Measurements from ENCODE around the gene KDM4B.
"Not testable (repeated sequence)": the region's sequence is repeated elsewhere in the genome, so short reads cannot be mapped to it uniquely, and the experiment has no call there.

The KDM4B gene

GRCh38 chr19:4932711-4933110, 36.2 kb upstream of the KDM4B start:
- no peak overlapping the region for H3K4me3 ChIP-seq (ENCODE audit: low read depth, low read length)
- ChIA-PET POLR2A (no interaction called here), CTCF (no interaction called here)
- no peak for DNase-seq (ENCODE audit: low read depth, low spot score)
- TF ChIP-seq CTCF (IDR thresholded peaks at IDR 0.05; ENCODE audit: insufficient read depth, low read length, missing control alignments): no peak

- TF ChIP-seq CTCF (IDR thresholded peaks at IDR 0.05; ENCODE audit: insufficient read depth, low read length, missing control alignments): no peak
- no peak overlapping the region for H3K4me3 ChIP-seq (ENCODE audit: low read depth, low read length)
- POLR2A ChIA-PET: no interaction called here
- no peak for DNase-seq (ENCODE audit: low read depth, low spot score)
- CTCF ChIA-PET: no interaction called here
These were observed 35.4 kb upstream of the KDM4B start for GRCh38 chr19:4933528-4933927.

- ChIA-PET POLR2A (no interaction called here), CTCF (interaction anchor here (0.6 to 1.4 kb wide), 3 partner anchors 18 to 126 kb away, joined by 3 to 4 read pairs (median 4); no protein-coding TSS in a partner anchor)
- H3K4me3 ChIP-seq (ENCODE audit: low read depth, low read length): no peak overlapping the region
- no peak for DNase-seq (ENCODE audit: low read depth, low spot score)
- TF ChIP-seq CTCF (IDR thresholded peaks at IDR 0.05; ENCODE audit: insufficient read depth, low read length, missing control alignments): no peak
These were observed 33.5 kb upstream of the KDM4B start for GRCh38 chr19:4935444-4935843.

- TF ChIP-seq CTCF (IDR thresholded peaks at IDR 0.05; ENCODE audit: insufficient read depth, low read length, missing control alignments): no peak
- no peak overlapping the region for H3K4me3 ChIP-seq (ENCODE audit: low read depth, low read length)
- ChIA-PET POLR2A (no interaction called here), CTCF (interaction anchor here (1.1 to 2.1 kb wide), 2 partner anchors 20 to 127 kb away, joined by 3 to 12 read pairs; no protein-coding TSS in a partner anchor)
- no peak for DNase-seq (ENCODE audit: low read depth, low spot score)
These were observed 31.9 kb upstream of the KDM4B start for GRCh38 chr19:4937060-4937459.

GRCh38 chr19:4938461-4938860, 30.5 kb upstream of the KDM4B start:
- ChIA-PET CTCF (interaction anchor here (1.0 to 2.1 kb wide), 2 partner anchors 27 to 129 kb away, joined by 3 to 12 read pairs; no protein-coding TSS in a partner anchor), POLR2A (interaction anchor here (0.5 to 0.6 kb wide), 2 partner anchors 20 to 365 kb away, joined by 3 to 4 read pairs; no protein-coding TSS in a partner anchor)
- H3K4me3 ChIP-seq (ENCODE audit: low read depth, low read length); DNase-seq (ENCODE audit: low read depth, low spot score): not testable (repeated sequence)

- CTCF ChIA-PET: interaction anchor here (1.0 to 3.2 kb wide), 3 partner anchors 12 to 130 kb away, joined by 3 to 10 read pairs (median 4); no protein-coding TSS in a partner anchor
- POLR2A ChIA-PET: no interaction called here
- DNase-seq (ENCODE audit: low read depth, low spot score): no peak
- TF ChIP-seq CTCF (IDR thresholded peaks at IDR 0.05; ENCODE audit: insufficient read depth, low read length, missing control alignments): no peak
- no peak overlapping the region for H3K4me3 ChIP-seq (ENCODE audit: low read depth, low read length)
These were observed 29.4 kb upstream of the KDM4B start for GRCh38 chr19:4939466-4939865.

GRCh38 chr19:4941638-4942169, 27.2 kb upstream of the KDM4B start:
- CTCF ChIA-PET: interaction anchor here (0.6 to 3.2 kb wide), 4 partner anchors 11 to 133 kb away, joined by 3 to 10 read pairs (median 3); no protein-coding TSS in a partner anchor
- H3K4me3 ChIP-seq (ENCODE audit: low read depth, low read length); POLR2A ChIA-PET; DNase-seq (ENCODE audit: low read depth, low spot score): not testable (repeated sequence)

GRCh38 chr19:4950650-4951049, 18.3 kb upstream of the KDM4B start:
- POLR2A ChIA-PET; H3K4me3 ChIP-seq (ENCODE audit: low read depth, low read length); CTCF ChIA-PET; DNase-seq (ENCODE audit: low read depth, low spot score): not testable (repeated sequence)

All from AG04449 (cell line).